ENCODE results near the gene TMEM51.

The TMEM51 gene

DNA sequence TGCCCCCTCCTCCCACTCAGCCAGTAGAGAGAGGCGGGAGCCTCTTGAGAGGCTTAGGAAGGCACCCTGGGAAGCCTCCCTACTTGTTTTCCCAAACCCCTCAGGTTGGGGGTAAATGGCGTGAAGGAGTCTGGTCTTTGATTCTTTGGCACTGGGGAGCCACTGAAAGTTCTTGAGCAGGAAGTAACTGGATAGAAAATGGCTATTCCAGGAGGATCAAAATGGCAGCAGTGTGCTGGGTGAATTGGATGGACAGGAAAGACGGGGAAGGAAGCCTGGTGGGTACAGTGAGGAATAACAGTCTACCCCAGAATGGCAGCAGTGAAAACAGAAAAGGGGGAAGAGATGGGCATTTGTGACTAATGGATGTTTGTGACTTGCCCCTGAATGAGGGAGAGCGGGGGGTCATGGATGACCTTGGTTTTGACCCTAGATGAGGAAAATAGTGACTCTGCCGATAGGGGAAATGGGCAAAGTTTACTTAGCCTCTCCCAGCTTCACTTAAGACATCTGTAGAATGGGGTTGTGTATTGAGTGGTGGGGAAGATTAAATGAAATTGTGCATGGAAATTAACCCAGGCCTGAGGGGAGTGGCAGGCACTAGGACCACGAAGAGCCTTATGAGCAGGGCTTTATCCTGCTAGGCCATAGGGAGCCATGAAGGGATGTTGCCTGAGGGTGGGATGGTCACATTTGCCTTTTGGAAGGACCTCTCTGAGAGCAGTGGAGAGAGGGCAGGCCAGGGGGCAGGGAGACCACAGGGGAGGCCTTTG, 32.7 kb downstream of the TMEM51 start:
- H4K20me1 ChIP-seq (ENCODE audit: low read depth, low read length) = no peaks in the 10 kb centered on the region
- H3K79me2 ChIP-seq (ENCODE audit: insufficient read depth, low read length) = no peaks in the 10 kb centered on the region
- H3K9me2 ChIP-seq (replicated peaks; ENCODE audit: insufficient read depth, low read length) = no peaks in the 10 kb centered on the region
- no peaks in the 10 kb centered on the region for H3K36me3 ChIP-seq (ENCODE audit: low read length)
- H3K4me3 ChIP-seq (ENCODE audit: insufficient read depth, low read length, poor library complexity, severe bottlenecking) = no peak overlapping the region
- no peak overlapping the region for H3K9ac ChIP-seq (ENCODE audit: low read length)
- H3K27me3 ChIP-seq (ENCODE audit: low read length) = no peaks in the 10 kb centered on the region
- no peak overlapping the region for H2AFZ ChIP-seq (ENCODE audit: low read depth, low read length, severe bottlenecking)
- no peaks in the 10 kb centered on the region for H3F3A ChIP-seq (ENCODE audit: insufficient read depth)
- H3K27ac ChIP-seq (ENCODE audit: low read depth, low read length) = no peak overlapping the region
- no peaks in the 10 kb centered on the region for H3K9me3 ChIP-seq (ENCODE audit: insufficient read depth, low read length)
- no peak overlapping the region for H3K4me2 ChIP-seq (ENCODE audit: low read depth, low read length, poor library complexity, severe bottlenecking)
- TF ChIP-seq EZH2phosphoT487 (conservative IDR thresholded peaks at IDR 0.05; ENCODE audit: low read length) = no peak
- TF ChIP-seq, protein P1, sequence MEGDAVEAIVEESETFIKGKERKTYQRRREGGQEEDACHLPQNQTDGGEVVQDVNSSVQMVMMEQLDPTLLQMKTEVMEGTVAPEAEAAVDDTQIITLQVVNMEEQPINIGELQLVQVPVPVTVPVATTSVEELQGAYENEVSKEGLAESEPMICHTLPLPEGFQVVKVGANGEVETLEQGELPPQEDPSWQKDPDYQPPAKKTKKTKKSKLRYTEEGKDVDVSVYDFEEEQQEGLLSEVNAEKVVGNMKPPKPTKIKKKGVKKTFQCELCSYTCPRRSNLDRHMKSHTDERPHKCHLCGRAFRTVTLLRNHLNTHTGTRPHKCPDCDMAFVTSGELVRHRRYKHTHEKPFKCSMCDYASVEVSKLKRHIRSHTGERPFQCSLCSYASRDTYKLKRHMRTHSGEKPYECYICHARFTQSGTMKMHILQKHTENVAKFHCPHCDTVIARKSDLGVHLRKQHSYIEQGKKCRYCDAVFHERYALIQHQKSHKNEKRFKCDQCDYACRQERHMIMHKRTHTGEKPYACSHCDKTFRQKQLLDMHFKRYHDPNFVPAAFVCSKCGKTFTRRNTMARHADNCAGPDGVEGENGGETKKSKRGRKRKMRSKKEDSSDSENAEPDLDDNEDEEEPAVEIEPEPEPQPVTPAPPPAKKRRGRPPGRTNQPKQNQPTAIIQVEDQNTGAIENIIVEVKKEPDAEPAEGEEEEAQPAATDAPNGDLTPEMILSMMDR (IDR thresholded peaks at IDR 0.05; ENCODE audit: insufficient read depth, low read length, poor library complexity, severe bottlenecking) = no peak

DNA sequence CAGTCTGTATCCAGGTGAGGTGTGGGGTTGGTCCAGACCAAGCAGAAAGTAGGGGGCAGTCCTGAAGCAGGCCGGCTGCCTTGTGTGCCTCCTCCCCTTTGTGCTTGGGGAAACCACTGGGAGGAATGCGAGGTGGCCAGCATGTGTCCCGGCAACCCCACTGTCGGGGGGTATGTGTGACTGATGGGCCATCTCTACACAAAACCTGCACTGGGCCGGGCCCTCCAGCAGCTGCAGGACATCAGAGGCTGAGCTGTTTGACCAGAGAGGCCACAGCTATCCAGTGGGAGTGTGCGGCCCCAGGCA, 33.3 kb downstream of the TMEM51 start:
- H3K4me3 ChIP-seq (ENCODE audit: insufficient read depth, low read length, poor library complexity, severe bottlenecking) = no peak overlapping the region
- no peak overlapping the region for H3K4me2 ChIP-seq (ENCODE audit: low read depth, low read length, poor library complexity, severe bottlenecking)
- H2AFZ ChIP-seq (ENCODE audit: low read depth, low read length, severe bottlenecking) = no peak overlapping the region
- H3K9me3 ChIP-seq (ENCODE audit: insufficient read depth, low read length) = no peaks in the 10 kb centered on the region
- H3K79me2 ChIP-seq (ENCODE audit: insufficient read depth, low read length) = no peaks in the 10 kb centered on the region
- no peaks in the 10 kb centered on the region for H3K36me3 ChIP-seq (ENCODE audit: low read length)
- H3K27ac ChIP-seq (ENCODE audit: low read depth, low read length) = no peak overlapping the region
- H3K9ac ChIP-seq (ENCODE audit: low read length) = no peak overlapping the region
- no peaks in the 10 kb centered on the region for H4K20me1 ChIP-seq (ENCODE audit: low read depth, low read length)
- no peaks in the 10 kb centered on the region for H3F3A ChIP-seq (ENCODE audit: insufficient read depth)
- no peaks in the 10 kb centered on the region for H3K9me2 ChIP-seq (replicated peaks; ENCODE audit: insufficient read depth, low read length)
- no peaks in the 10 kb centered on the region for H3K27me3 ChIP-seq (ENCODE audit: low read length)
- no peak for TF ChIP-seq EZH2phosphoT487 (conservative IDR thresholded peaks at IDR 0.05; ENCODE audit: low read length)
- TF ChIP-seq, protein P1 (IDR thresholded peaks at IDR 0.05; ENCODE audit: insufficient read depth, low read length, poor library complexity, severe bottlenecking) = no peak

DNA sequence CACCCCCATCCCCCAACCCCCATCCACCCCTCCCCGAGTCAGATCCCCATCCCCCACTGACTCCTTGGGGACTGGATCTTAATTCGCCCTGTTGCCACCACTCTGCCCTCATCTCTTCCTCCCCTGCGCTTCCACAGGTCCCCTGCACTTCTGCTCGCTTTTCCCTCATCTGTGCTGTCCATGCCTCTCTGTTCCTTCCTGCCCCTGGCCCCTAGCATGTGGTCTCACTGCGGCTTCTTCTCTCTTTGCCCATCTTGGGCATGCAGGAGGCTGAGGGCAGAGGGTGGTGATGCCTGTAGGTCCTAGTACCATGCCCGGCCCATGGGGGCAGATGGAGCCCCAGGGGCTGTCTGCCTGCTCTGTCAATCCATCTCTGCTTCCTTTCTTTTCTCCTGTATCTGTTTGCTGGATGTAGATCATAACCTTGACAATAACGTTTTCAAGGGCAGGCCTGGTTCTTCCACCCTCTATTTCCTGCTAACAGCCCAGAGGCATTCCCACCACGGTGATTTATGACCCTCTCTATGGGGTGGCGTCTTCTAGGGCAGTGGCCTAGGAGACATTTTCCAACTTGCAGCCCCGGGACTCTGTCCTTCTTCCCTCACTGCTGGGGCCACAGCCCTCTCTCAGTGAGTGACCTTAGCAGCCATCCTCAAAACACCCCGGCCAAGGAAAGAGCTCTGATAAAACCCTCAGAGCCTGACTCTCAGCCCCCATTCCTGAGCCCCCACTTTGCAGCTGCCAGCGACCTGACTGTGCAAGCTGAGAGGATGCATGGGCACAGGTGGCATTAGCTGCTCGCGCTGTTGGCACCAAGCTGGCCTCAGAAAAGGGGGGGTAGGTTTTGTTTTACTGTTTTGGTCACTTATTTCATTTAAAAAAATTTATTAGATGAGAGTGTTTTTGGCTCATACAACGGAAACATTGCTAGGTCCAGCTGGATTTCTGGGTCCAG, 33.9 kb downstream of the TMEM51 start:
- H3K36me3 ChIP-seq (ENCODE audit: low read length) = no peaks in the 10 kb centered on the region
- no peak overlapping the region for H3K27ac ChIP-seq (ENCODE audit: low read depth, low read length)
- no peak overlapping the region for H3K4me2 ChIP-seq (ENCODE audit: low read depth, low read length, poor library complexity, severe bottlenecking)
- H3K79me2 ChIP-seq (ENCODE audit: insufficient read depth, low read length) = no peaks in the 10 kb centered on the region
- no peak overlapping the region for H2AFZ ChIP-seq (ENCODE audit: low read depth, low read length, severe bottlenecking)
- no peak overlapping the region for H3K9ac ChIP-seq (ENCODE audit: low read length)
- H3K4me3 ChIP-seq (ENCODE audit: insufficient read depth, low read length, poor library complexity, severe bottlenecking) = no peak overlapping the region
- H3F3A ChIP-seq (ENCODE audit: insufficient read depth) = no peaks in the 10 kb centered on the region
- no peaks in the 10 kb centered on the region for H4K20me1 ChIP-seq (ENCODE audit: low read depth, low read length)
- TF ChIP-seq EZH2phosphoT487 (conservative IDR thresholded peaks at IDR 0.05; ENCODE audit: low read length) = no peak
- TF ChIP-seq, protein P1 (IDR thresholded peaks at IDR 0.05; ENCODE audit: insufficient read depth, low read length, poor library complexity, severe bottlenecking) = no peak
- no peaks in the 10 kb centered on the region for H3K9me3 ChIP-seq (ENCODE audit: insufficient read depth, low read length)
- no peaks in the 10 kb centered on the region for H3K27me3 ChIP-seq (ENCODE audit: low read length)
- no peaks in the 10 kb centered on the region for H3K9me2 ChIP-seq (replicated peaks; ENCODE audit: insufficient read depth, low read length)
